ENCODE data around the gene LILRB1.
"Not testable (repeated sequence)": the region's sequence is repeated elsewhere in the genome, so short reads cannot be mapped to it uniquely, and the experiment has no call there.

Gene LILRB1

GRCh38 chr19:54661846-54662481 is 31.7 kb downstream of the LILRB1 start:
- DNase-seq (ENCODE audit: low spot score), result no peak

DNA sequence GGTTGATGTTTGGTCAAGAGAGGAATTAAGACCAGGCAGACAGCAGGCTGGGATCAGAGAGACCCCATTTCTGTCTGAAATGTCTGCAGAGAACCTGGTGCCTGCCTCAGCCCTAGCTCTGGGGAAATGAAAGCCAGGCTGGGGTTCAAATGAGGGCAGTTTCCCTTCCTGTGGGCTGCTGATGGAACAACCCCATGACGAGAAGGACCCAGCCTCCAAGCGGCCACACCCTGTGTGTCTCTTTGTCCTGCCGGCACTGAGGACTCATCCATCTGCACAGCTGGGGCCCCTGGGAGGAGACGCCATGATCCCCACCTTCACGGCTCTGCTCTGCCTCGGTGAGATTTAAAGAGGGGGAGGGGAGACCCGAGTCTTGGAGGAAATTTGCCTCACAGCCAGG is 32.4 kb downstream of the LILRB1 start, which contains the start of gene LILRB4:
Gene LILRB4, plus strand, starts transcription at position 256 of the 400 bp plus-strand sequence. Its CDS starts 49 bp downstream, at position 305.
- DNase-seq (ENCODE audit: low spot score), result no peak

DNA sequence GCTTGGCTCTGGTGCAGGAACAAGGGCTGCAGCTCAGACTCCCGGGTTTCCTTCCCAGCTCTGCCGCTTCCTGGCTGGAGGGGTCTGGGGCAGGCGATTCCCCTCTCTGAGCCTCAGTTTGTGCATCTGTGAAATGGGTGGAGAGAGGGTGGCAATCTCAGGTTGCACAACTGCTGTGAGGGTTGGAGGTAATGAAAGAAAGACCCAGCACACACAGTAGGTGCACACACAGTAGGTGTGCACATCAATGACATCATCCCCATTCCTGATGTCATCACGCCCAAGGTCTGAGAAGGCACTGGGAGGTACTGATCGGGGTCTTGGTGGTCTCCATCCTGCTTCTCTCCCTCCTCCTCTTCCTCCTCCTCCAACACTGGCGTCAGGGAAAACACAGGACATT is 35.2 kb downstream of the LILRB1 start:
- DNase-seq (ENCODE audit: low spot score), result no peak

GRCh38 chr19:54667217-54667616 is 36.9 kb downstream of the LILRB1 start:
- DNase-seq (ENCODE audit: low spot score), result no peak

- DNase-seq (ENCODE audit: low spot score), result no peak
Measured at GRCh38 chr19:54668353-54668752, 38.1 kb downstream of the LILRB1 start.

GRCh38 chr19:54670576-54671357 is 40.5 kb downstream of the LILRB1 start:
- no peak for DNase-seq (ENCODE audit: low spot score)

- no peak for DNase-seq (ENCODE audit: low spot score)
Measured at GRCh38 chr19:54673222-54673621, 42.9 kb downstream of the LILRB1 start.

GRCh38 chr19:54674021-54674617 is 43.8 kb downstream of the LILRB1 start:
- no peak for DNase-seq (ENCODE audit: low spot score)

DNA sequence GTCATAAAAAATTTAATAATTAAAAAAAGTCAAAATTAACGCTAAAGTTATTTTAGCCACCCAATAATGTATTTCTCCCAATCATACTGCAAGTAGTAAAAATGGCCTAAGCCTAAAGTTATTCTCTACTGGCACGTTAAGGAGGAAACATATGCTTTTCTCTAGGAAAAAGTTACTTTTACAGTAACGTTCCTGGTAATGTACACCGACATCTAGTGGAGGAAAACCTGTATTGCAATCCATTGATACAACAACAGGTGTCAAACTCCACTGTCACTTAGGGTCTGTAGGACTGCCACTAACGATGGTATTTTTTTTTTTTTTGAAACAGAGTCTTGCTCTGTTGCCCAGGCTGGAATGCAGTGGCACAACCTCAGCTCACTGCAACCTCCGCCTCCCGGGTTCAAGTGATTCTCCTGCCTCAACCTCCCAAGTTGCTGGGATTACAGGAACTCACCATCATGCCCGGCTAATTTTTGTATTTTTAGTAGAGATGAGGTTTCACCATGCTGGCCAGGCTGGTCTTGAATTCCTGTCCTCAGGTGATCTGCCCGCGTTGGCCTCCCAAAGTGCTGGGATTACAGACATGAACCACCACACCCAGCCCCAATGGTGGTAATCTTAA is 46.0 kb downstream of the LILRB1 start:
- DNase-seq (ENCODE audit: low spot score), result peak; percentile 40

DNA sequence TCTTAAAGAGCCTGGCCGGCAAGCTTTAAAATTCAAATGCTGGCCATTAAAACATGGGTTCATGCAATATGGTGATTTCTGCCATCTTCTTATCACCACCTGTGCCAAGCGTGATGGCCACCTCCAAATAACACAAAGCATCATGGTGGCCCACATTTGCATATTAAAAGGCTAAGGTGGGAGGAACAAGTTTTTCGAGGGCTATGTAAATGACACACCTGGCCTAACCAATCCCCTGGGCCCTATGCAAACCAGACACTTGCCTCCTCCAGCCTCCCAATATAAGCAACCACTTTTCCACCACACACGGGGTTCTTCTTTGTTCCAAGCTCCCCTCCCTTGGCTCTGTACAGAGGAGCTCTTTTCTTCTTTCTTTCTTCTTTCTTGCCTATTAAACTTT is 46.9 kb downstream of the LILRB1 start:
- no peak for DNase-seq (ENCODE audit: low spot score)

DNA sequence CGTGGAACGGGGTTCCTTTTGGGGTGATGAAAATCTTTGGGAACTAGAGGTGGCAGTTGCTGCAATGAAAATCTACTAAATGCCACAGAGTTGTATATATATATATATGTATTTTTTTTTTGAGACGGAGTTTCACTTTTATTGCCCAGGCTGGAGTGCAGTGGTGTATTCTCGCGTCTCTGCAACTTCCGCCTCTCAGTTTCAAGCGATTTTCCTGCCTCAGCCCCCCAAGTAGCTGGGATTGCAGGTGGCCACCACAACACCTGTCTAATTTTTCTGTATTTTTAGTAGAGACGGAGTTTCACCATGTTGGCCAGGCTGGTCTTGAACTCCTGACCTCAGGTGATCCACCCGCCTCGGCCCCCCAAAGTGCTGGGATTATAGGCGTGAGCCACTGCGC is 51.3 kb downstream of the LILRB1 start:
- DNase-seq (ENCODE audit: low spot score), result not testable (repeated sequence)

DNA sequence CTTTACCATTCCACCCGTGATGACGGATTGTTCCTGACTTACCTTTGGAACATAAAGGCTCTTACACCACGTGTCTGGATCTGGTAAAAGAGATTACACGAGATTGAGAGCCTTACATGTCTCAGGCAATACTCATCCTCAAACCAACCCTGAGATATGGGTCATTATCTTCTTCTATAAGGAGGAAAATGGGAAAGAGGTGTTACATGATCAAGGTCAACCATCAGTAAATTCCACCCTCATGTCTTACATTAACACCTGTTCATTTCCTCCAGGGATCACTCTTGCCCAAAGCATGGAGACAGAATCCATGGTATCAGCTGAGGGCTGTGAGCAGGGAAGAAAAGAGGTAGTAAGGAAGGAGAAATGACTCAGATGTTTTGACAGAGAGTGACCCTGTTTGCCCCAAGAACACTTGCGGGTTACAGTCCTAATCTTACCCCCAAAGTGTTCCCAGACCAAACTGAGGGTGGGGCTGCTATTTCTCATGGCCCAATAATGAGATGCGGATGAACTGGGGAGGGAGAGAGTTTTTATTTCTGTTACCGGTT is 52.1 kb downstream of the LILRB1 start:
- no peak for DNase-seq (ENCODE audit: low spot score)

DNA sequence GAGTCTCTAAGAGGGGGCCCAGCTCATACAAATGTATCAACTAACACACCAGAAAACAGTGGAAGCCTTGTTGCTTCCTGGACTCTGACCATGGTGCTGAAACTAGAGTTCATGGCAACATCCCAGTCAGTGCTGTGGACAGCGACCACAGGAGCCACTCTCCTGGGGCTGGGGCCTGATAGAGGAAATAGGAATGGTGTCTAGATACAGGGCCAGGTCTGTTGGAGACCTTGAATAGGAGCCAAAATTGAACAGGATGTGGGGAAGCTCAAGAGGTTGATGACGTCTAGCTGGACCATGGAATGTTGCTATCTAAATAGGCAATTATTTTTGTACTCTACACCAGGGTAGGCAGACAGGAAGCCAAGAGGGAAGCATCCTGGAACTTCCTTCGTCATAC is 54.2 kb downstream of the LILRB1 start:
- peak; percentile 8 for DNase-seq (ENCODE audit: low spot score)

Data from AG08396 (cell line).